AG04449 (cell line): ENCODE results near the gene CNOT8.

Source experiments
- CTCF ChIA-PET: fragments of 350-600 bp; formaldehyde crosslinking; extraction: SDS; loops from one replicate; lab custom pipeline; 2021; ENCODE audit warnings: antibody characterized with exemption; lab: Yijun Ruan, JAX
- POLR2A ChIA-PET: fragments of 400-600, 350-600 bp; formaldehyde crosslinking; extraction: SDS; loops from one replicate; lab custom pipeline; 2020; ENCODE audit warnings: antibody characterized with exemption, inconsistent platforms; lab: Yijun Ruan, JAX
- DNase-seq: peaks from one replicate; pipeline ENCODE4 v3.0.0-alpha.2; 2010; ENCODE audit warnings: low read depth, low spot score
- H3K4me3 ChIP-seq: 2 replicates; pipeline ENCODE4 v1.5.1; 2011; ENCODE audit warnings: low read depth, mild to moderate bottlenecking, control low read depth, low read length
- CTCF ChIP-seq: IDR thresholded peaks from one replicate; pipeline ENCODE4 v1.5.1; 2011; ENCODE audit warnings: mild to moderate bottlenecking, moderate library complexity, low read length, control low read depth, inconsistent platforms; ENCODE audit not compliant: insufficient read depth; ENCODE audit errors: missing control alignments

Gene CNOT8

GRCh38 chr5:154837009-154837901, 21.2 kb upstream of the CNOT8 start:
- no peak for TF ChIP-seq CTCF
- CTCF ChIA-PET, result interaction anchor here (0.9 to 1.7 kb wide), 2 partner anchors 12 to 187 kb away, joined by 4 to 6 read pairs; no protein-coding TSS in a partner anchor
- POLR2A ChIA-PET, result no interaction called here
- no peak overlapping the region for H3K4me3 ChIP-seq
- no peak for DNase-seq

GRCh38 chr5:154840435-154841272, 17.8 kb upstream of the CNOT8 start:
- DNase-seq, result no peak
- no peak overlapping the region for H3K4me3 ChIP-seq
- POLR2A ChIA-PET, result no interaction called here
- no peak for TF ChIP-seq CTCF
- CTCF ChIA-PET, result interaction anchor here (0.8 to 1.7 kb wide), 4 partner anchors 10 to 875 kb away, joined by 3 to 8 read pairs (median 4); partner anchors contain the start of gene FAXDC2

GRCh38 chr5:154841273-154841661, 17.2 kb upstream of the CNOT8 start:
- ChIA-PET POLR2A (no interaction called here), CTCF (interaction anchor here (0.8 to 1.7 kb wide), 4 partner anchors 9 to 875 kb away, joined by 3 to 8 read pairs (median 4); partner anchors contain the start of gene FAXDC2)
- no peak overlapping the region for H3K4me3 ChIP-seq
- TF ChIP-seq CTCF, result no peak
- no peak for DNase-seq

GRCh38 chr5:154842689-154843530, 15.5 kb upstream of the CNOT8 start:
- no peak for DNase-seq
- CTCF ChIA-PET, result no interaction called here

GRCh38 chr5:154844809-154845208, 13.6 kb upstream of the CNOT8 start:
- H3K4me3 ChIP-seq, result no peak overlapping the region
- DNase-seq, result no peak
- ChIA-PET POLR2A (no interaction called here), CTCF (no interaction called here)
- TF ChIP-seq CTCF, result no peak

More at GRCh38 chr5:154842689-154843530, 15.5 kb upstream of the CNOT8 start:
- no peak for TF ChIP-seq CTCF
- POLR2A ChIA-PET, result no interaction called here
- no peak overlapping the region for H3K4me3 ChIP-seq
